Neuron (in vitro differentiated cells): ENCODE measurements around the gene ZNF266.

ENCODE experiments used
- H2AFZ ChIP-seq: one replicate; pipeline ENCODE4 v1.6.1; 2013; ENCODE audit warnings: low read depth, mild to moderate bottlenecking, inconsistent platforms, low read length, moderate library complexity
- H3K27me3 ChIP-seq: one replicate; pipeline ENCODE4 v1.6.1; 2013; ENCODE audit warnings: low read length; ENCODE audit not compliant: insufficient read depth
- H3K36me3 ChIP-seq: one replicate; pipeline ENCODE4 v1.6.1; 2013; ENCODE audit warnings: low read length; ENCODE audit not compliant: insufficient read depth
- H3K4me1 ChIP-seq: one replicate; pipeline ENCODE4 v1.6.1; 2013; ENCODE audit warnings: low read length; ENCODE audit not compliant: insufficient read depth
- H3K4me3 ChIP-seq: 2 replicates; pipeline ENCODE4 v1.5.1; 2013; ENCODE audit warnings: mild to moderate bottlenecking, low read length, moderate library complexity
- H3K9me3 ChIP-seq: one replicate; pipeline ENCODE4 v1.6.1; 2013; ENCODE audit warnings: low read length

ZNF266 gene

DNA sequence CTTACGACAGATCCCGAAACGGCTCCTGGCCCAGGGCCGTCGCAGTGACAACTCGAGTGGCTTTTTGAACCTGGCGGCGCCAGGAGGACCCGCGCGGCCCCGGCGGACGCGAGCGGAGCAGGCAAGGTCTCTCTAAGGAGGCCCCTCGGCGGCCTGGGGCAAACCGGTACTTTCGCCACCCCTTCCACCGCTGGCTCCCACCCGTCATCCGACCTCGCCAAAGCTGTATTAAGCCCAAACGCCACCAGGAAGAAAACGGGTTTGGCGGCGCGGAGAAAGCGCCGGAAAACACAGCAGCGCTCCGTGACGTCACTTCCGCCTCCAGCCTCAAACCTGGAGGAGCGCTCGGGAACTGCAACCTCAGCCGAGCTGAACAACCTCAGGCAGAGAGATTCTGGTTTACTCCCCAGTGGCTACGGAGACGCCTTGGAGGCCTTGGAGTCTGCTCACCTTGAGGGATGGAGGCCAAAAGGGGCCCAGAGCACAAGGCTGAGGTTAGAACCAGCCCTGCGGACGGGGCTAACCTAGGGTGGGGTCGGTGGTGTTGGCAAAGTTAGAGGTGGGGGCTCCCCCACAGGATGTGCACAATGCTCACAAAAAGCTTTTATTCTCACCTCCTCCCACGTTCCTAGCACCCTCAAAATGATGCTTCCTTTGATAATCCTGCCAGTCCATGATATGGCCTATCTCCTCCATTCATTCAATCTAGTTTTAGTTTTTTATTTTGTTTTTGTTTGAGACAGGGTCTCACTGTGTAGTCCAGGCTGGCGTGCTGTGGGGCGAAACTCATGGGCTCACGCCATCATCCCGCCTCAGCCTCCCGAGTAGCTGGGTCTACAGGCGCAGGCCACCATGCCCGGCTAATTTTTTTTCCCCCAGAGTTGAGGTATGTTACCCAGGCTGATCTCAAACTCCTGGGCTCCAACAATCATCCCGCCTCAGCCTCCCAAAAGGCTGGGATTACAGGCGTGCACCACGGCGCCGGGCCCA is at the start of gene ZNF266:
ZNF266 (minus strand) TSS at position 295 of the 990 bp plus-strand sequence. CDS start 15,484 bp downstream, outside the sequence.
- peak within 1 kb of the TSS; percentile 87 for H3K4me3 ChIP-seq
- no peaks in the 10 kb centered on the region for H3K27me3 ChIP-seq
- peaks cover 23% of the 10 kb centered on the region for H3K36me3 ChIP-seq
- H2AFZ ChIP-seq: peak within 1 kb of the TSS; percentile 91
- H3K4me1 ChIP-seq: peaks cover 16% of the 10 kb centered on the region
- H3K9me3 ChIP-seq: peaks cover 7% of the 10 kb centered on the region

DNA sequence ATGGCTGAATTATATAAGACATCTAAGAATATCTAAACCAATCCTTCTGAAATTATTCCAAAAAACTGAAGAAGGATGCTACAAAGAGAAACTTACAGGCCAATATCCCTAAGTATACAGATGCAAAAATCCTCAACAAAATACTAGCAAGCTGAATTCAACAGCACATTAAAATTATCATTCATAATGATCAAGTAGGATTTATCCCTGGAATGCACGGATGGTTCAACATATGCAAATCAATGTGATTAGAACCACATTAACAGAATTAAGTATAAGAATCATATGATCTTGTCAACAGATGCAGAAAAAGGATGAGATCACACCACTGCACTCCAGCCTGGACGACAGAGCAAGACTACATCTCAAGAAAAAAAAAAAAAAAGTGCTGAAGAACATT is 49.8 kb upstream of the ZNF266 start:
- Histone ChIP-seq H3K36me3 (no peaks in the 10 kb centered on the region), H3K4me1 (no peaks in the 10 kb centered on the region), H3K27me3 (no peaks in the 10 kb centered on the region), H3K9me3 (peaks cover 5% of the 10 kb centered on the region), H3K4me3 (no peak overlapping the region), H2AFZ (no peak overlapping the region)

DNA sequence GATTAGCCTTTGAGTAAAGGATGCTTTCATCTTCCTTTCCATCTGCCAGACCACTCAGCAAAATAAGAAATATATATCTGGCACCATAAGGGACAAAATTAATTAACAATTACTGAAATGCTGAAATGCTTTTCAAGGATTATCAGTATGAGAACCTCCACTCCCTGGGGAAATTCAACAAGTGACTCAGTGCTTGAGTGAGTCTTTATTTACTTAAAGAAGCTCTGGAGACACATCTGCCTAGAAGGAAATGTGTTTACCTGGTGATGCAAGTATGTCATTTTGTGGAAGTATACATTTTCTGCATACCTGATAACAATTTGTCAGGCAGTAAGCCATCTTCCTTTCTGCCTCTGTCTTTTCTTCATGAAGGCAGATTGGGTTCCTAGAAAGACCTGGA is 39.6 kb upstream of the ZNF266 start:
- peaks cover 4% of the 10 kb centered on the region for H3K9me3 ChIP-seq
- H3K4me1 ChIP-seq: no peaks in the 10 kb centered on the region
- H3K4me3 ChIP-seq: no peak overlapping the region
- no peak overlapping the region for H2AFZ ChIP-seq
- H3K36me3 ChIP-seq: no peaks in the 10 kb centered on the region
- no peaks in the 10 kb centered on the region for H3K27me3 ChIP-seq

DNA sequence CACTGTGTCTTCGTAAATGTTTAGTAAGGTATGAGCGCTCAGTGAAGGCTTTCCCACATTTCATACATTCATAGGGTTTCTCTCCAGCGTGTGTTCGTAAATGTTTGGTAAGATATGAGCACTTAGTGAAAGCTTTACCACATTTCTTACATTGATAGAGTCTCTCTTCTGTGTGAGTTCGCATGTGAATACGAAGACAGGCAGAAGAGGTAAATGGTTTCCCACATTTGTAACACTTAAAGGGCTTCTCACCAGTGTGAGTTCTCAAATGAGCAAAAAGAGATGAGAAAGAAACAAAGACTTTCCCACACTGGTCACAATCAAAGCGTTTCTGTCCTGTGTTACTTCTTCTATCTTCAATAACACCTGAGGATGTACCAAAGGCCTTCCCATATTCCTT is 31.8 kb upstream of the ZNF266 start:
- peaks cover 27% of the 10 kb centered on the region for H3K9me3 ChIP-seq
- no peak overlapping the region for H2AFZ ChIP-seq
- peaks cover 2% of the 10 kb centered on the region for H3K36me3 ChIP-seq
- H3K27me3 ChIP-seq: no peaks in the 10 kb centered on the region
- no peaks in the 10 kb centered on the region for H3K4me1 ChIP-seq
- H3K4me3 ChIP-seq: no peak overlapping the region

DNA sequence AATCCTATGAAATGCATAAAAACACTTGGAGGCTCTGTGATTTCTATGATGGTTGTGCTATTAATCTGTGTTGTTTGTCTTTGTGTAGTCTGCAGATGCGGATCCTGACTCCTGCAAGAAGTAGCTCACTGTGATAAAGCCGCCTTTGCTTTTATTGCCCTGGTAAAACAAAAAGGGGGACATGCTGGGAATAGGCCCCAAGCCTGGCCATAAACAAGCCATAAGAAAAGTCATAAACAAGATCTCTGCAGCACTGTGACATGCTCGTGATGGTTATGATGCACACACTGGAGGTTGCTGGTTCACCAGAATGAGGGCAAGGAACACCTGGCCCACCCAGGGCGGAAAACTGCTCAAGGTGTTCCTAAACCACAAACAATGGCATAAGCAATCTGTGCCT is 26.6 kb upstream of the ZNF266 start:
- H3K4me3 ChIP-seq: no peak overlapping the region
- H3K27me3 ChIP-seq: no peaks in the 10 kb centered on the region
- H3K36me3 ChIP-seq: peaks cover 7% of the 10 kb centered on the region
- peaks cover 42% of the 10 kb centered on the region for H3K9me3 ChIP-seq
- no peaks in the 10 kb centered on the region for H3K4me1 ChIP-seq
- no peak overlapping the region for H2AFZ ChIP-seq

DNA sequence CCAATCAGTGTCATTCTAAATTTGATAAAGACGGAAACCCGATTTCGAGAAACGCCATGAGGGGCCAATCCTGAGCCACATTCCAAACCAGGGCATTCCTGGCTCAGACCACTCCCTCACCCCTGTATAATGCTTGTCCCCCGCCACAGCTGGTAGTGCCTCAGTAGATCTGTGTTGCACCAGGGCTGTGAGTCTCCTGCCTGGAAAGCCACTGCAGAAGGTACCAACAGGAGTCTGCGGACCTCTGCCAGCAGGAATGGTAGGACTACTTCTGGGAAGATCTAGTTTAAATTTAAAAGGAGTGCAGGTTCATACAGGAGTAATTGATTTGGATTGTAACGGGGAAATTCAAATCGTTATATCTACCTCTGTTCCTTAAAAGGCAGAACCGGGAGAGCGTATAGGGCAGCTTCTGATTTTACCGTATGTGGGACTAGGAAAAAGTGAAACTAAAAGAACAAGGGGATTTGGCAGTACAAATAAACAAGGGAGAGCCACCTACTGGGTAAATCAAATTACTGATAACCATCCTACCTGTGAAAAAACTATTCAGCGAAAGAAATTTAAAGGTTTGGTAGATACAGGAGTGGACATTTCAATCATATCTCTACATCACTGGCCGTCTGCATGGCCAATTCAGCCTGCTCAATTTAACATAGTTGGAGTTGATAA is 20.8 kb upstream of the ZNF266 start:
- Histone ChIP-seq H3K4me1 (no peaks in the 10 kb centered on the region), H3K4me3 (no peak overlapping the region), H2AFZ (no peak overlapping the region), H3K27me3 (no peaks in the 10 kb centered on the region), H3K9me3 (peaks cover 37% of the 10 kb centered on the region), H3K36me3 (peaks cover 4% of the 10 kb centered on the region)

DNA sequence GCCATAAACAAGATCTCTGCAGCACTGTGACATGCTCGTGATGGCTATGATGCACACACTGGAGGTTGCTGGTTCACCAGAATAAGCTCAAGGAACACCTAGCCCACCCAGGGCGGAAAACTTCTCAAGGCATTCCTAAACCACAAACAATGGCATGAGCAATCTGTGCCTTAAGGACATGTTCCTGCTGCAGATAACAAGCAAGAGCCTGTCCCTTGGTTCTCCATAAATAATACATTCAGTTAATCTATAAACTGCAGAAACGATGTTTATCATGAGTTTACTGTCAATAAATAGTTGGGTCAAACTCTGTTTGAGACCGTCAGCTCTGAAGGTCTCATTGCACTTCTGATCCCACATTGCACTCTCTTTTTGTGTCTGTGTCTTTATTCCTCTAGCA is 18.6 kb upstream of the ZNF266 start:
- H3K9me3 ChIP-seq: peaks cover 24% of the 10 kb centered on the region
- no peaks in the 10 kb centered on the region for H3K27me3 ChIP-seq
- no peak overlapping the region for H2AFZ ChIP-seq
- H3K36me3 ChIP-seq: no peaks in the 10 kb centered on the region
- no peaks in the 10 kb centered on the region for H3K4me1 ChIP-seq
- no peak overlapping the region for H3K4me3 ChIP-seq

DNA sequence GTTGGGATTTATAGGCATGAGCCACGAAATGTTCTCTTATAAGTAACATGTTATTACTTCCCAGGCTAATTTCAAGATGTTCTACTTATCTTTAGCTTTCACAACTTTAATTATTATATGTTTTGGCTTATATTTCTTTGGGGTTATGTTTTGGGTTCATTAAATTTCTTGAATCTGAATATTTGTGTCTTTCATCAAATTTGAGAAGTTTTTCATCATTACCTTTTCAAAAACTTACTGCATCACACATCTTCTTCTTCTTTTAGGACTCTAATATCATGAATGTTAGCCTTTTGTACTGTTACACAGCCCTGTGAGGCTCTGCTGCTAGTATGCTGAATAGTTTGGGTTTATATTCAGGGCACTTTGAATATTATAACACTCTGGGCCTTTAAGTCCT is 9.7 kb upstream of the ZNF266 start:
- peaks cover 7% of the 10 kb centered on the region for H3K36me3 ChIP-seq
- H2AFZ ChIP-seq: no peak overlapping the region
- no peaks in the 10 kb centered on the region for H3K4me1 ChIP-seq
- H3K4me3 ChIP-seq: no peak overlapping the region
- H3K27me3 ChIP-seq: no peaks in the 10 kb centered on the region
- H3K9me3 ChIP-seq: peaks cover 41% of the 10 kb centered on the region

DNA sequence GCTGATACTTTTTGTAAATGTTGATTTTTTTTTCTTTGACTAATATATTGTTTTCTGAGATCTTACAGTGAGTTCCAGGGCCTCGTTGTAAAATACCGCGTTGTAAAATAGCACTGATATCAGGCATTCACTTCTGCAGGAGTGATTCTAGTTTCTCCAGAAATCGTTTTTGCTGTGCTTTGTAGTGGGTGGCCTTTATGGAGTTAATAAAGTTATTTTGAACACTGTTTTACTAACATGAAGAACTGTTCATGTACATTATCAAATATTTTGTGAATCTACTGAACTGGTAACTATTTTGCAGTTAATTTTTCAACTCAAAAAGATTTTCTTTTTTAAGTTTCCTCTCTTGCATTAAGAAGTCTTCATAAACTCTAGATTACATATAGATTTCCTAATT is 985 bp upstream of the ZNF266 start:
- H3K36me3 ChIP-seq: peaks cover 15% of the 10 kb centered on the region
- no peaks in the 10 kb centered on the region for H3K27me3 ChIP-seq
- peaks cover 16% of the 10 kb centered on the region for H3K4me1 ChIP-seq
- peak overlapping the region; percentile 77 for H2AFZ ChIP-seq
- H3K4me3 ChIP-seq: peak overlapping the region; percentile 87
- H3K9me3 ChIP-seq: peaks cover 8% of the 10 kb centered on the region

DNA sequence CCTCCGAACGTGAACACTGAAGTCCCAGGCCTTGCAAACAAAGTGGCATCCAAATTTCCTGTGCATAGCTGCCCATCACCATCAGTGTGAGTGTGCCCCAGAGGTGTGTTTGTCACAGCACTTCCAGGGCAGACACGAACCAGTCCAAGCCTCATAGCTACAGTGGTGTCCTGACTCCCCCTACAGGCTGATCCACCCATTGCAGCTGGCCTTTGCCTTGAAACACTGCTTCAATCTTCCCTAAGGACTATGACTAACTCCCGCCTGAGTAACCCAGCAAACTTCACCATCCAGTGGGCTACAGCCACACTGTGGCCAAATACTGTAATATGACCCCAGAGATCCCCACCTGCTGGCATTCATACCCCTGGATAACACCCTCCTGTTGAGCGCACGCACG is 3.9 kb downstream of the ZNF266 start:
- Histone ChIP-seq H3K36me3 (peaks cover 45% of the 10 kb centered on the region), H3K4me3 (no peak overlapping the region), H3K4me1 (peaks cover 16% of the 10 kb centered on the region), H3K27me3 (no peaks in the 10 kb centered on the region), H2AFZ (no peak overlapping the region), H3K9me3 (peaks cover 5% of the 10 kb centered on the region)

DNA sequence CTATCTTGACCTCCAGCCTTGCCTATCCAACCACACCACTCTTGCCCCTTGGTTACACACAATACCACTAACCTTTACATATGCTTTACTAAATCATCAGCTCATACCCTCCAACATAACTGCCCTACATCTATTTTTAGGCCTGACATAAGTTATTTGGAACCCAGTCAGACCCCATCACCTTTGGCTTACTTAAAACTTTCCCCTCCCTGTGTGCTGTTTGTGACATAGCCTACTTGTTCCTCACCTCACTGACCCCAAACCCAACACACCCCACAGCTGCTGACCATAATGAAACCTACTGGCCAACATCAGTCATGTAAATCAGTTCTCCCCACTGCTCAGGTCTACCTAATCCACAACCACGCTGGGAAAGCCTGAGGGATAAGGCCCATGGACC is 4.9 kb downstream of the ZNF266 start:
- Histone ChIP-seq H3K4me3 (no peak overlapping the region), H3K4me1 (peaks cover 10% of the 10 kb centered on the region), H3K27me3 (no peaks in the 10 kb centered on the region), H3K9me3 (peaks cover 10% of the 10 kb centered on the region), H3K36me3 (peaks cover 54% of the 10 kb centered on the region), H2AFZ (no peak overlapping the region)

DNA sequence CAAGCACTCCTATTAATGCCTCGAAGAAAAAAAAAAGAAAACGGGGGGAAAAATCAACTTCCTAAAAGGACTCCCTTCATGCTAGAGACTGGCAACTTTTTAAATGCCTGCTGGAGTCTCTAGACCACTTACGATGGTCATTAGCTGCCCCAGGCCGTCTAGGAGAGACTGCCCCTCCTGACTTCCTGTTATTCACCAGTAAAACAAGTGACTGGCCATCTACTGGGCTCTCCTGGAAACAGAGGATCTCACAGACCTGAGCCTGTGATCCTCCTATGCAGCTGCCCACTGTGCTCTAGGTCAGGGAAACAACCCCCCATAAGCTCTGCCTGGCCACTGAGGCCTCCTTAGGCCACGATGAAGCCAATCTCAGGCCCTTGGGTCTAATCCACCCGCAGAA is 7.4 kb downstream of the ZNF266 start:
- peaks cover 65% of the 10 kb centered on the region for H3K36me3 ChIP-seq
- no peaks in the 10 kb centered on the region for H3K27me3 ChIP-seq
- no peak overlapping the region for H2AFZ ChIP-seq
- no peaks in the 10 kb centered on the region for H3K4me1 ChIP-seq
- H3K4me3 ChIP-seq: no peak overlapping the region
- peaks cover 18% of the 10 kb centered on the region for H3K9me3 ChIP-seq

DNA sequence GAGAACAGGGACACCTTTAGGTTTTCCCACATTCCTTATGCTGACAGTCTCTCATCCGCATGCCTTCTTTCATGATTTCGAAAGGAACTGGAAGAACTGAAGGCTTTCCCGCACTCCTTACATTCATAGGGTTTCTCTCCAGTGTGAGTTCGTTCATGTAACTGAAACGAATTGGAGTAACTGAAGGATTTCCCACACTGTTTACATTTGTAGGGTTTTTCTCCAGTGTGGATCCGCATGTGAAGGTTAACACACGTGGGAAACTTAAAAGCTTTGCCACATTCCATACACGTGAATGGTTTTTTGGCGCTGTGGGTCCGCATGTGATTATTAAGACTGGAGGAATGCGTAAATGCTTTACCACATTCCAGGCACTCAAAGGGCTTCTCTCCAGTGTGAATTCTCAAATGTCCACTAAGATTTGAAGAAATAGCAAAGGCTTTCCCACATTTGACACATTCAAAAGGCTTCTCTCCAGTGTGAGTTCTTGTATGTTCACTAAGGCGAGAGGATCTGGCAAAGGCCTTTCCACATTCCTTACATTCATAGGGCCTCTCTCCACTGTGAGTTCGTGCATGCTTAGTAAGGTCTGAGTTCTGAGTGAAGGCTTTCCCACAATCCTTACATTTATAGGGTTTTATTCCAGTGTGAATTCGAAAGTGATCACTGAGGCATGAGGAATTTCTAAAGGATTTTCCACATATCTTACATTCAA is 22.0 kb downstream of the ZNF266 start:
- no peak overlapping the region for H3K4me3 ChIP-seq
- H3K36me3 ChIP-seq: peaks cover 70% of the 10 kb centered on the region
- H2AFZ ChIP-seq: no peak overlapping the region
- H3K4me1 ChIP-seq: no peaks in the 10 kb centered on the region
- no peaks in the 10 kb centered on the region for H3K27me3 ChIP-seq
- peaks cover 52% of the 10 kb centered on the region for H3K9me3 ChIP-seq
